Measurements from ENCODE around the gene ANKRD13D.
"Not testable (repeated sequence)": the region's sequence is repeated elsewhere in the genome, so short reads cannot be mapped to it uniquely, and the experiment has no call there.

The ANKRD13D gene

GRCh38 chr11:67306769-67307544 is 17.9 kb downstream of the ANKRD13D start:
- DNase-seq, result no peak

GRCh38 chr11:67307545-67308001 is 18.5 kb downstream of the ANKRD13D start:
- DNase-seq, result no peak

GRCh38 chr11:67308031-67308866 is 19.1 kb downstream of the ANKRD13D start:
- no peak for DNase-seq

DNA sequence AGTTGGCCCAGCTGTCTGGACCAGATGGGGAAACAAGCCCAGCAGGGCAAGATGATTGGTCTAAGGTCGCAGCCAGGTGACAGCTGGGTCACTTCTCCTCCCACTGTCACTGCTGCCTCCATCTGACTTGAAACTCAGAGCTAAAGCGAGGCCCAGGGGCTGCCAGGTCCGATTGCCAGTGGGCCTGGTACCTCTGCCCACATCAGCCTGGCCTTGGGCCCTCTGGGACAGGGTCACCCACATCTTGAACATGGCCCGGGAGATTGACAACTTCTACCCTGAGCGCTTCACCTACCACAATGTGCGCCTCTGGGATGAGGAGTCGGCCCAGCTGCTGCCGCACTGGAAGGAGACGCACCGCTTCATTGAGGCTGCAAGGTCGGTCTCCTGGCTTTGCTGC is 20.1 kb downstream of the ANKRD13D start:
- DNase-seq, result no peak

DNA sequence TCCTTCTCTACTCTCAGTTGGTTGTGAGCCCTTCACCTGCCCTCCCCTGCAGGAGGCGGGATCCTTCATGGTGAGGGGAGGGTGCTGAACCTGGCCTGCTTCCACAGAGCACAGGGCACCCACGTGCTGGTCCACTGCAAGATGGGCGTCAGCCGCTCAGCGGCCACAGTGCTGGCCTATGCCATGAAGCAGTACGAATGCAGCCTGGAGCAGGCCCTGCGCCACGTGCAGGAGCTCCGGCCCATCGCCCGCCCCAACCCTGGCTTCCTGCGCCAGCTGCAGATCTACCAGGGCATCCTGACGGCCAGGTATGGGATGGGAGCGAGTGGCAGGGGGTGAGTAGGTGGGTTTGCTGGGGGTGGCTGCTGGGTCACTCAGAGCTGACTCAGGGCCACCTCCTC is 20.6 kb downstream of the ANKRD13D start:
- no peak for DNase-seq

GRCh38 chr11:67310246-67311050 is 21.3 kb downstream of the ANKRD13D start:
- no peak for DNase-seq

DNA sequence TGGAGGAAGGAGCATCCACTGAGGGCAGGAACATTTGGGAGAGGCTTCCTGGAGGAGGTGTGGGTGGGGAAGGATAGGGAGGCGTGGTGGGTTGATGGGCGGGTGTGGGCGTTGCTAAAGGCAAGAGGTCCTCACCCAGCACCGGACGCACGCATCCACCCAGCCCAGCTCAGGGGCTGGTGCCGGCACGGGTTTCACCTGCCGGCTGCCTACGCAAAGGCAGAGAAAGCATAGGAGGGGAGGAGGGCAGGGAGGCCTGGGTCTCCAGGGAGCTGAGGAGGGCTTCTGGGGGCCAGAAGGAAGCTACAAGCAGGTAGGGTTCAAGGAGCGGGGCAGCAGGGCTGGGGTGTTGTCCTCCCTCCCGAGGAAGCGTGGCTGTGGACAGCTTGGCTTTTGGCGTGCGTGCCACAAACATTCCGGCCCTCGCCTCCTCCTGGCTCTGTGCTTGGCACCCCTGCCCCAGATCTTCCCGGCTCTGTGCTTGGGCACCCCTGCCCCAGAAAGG is 22.0 kb downstream of the ANKRD13D start:
- no peak for DNase-seq

- DNase-seq, result no peak
Measured at GRCh38 chr11:67311556-67312082, 22.5 kb downstream of the ANKRD13D start.

- no peak for DNase-seq
Measured at GRCh38 chr11:67312187-67313021, 23.3 kb downstream of the ANKRD13D start.

- DNase-seq, result no peak
Measured at GRCh38 chr11:67313125-67313890, 24.2 kb downstream of the ANKRD13D start.

DNA sequence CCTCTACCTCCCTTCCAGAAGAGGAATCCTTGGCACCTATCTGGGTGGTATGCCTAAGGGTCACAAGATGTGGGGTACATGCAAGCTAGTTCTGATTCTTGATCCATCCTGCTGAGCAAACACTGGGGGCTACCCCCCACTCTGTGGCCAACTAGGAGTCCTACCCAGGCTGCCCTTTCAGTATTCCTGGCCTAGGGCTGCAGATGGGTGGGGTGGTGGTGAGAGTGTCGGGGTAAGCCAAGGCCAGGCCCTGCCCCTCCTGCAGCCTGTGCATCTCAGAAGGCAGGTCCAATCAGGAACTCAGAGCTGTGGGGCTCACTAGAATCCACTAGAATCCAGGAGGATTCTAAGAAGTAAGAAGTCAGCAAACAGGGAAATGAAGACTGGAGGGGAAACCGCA is 25.1 kb downstream of the ANKRD13D start:
- no peak for DNase-seq

DNA sequence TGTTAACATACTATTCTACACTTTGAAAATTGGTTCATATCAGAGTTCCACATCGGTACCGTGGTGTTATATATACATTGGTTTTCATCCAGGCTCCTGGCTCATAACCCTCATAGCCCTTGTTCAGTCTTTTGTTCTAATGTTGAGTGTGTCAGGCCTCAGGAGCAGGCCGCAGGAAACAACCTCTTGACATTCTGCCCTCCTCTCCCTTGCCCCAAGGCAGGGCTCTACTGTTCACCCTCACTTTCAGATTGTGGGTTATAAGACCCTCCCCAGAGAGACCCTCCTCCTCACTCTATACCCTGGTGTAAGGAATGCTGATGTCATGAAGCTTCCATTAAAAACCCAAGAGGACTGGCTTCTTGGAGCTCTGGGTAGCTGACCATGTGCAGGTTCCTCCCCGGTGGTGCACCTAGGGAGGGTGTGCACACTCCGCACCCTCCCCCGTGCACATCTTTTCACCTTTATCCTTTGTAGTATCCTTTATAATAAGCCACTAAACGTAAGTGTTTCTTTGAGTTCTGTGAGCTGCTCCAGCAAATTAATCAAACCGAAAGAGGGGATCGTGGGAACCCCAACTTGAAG is 26.3 kb downstream of the ANKRD13D start:
- DNase-seq, result no peak

GRCh38 chr11:67316882-67317204 is 27.7 kb downstream of the ANKRD13D start:
- DNase-seq, result no peak

DNA sequence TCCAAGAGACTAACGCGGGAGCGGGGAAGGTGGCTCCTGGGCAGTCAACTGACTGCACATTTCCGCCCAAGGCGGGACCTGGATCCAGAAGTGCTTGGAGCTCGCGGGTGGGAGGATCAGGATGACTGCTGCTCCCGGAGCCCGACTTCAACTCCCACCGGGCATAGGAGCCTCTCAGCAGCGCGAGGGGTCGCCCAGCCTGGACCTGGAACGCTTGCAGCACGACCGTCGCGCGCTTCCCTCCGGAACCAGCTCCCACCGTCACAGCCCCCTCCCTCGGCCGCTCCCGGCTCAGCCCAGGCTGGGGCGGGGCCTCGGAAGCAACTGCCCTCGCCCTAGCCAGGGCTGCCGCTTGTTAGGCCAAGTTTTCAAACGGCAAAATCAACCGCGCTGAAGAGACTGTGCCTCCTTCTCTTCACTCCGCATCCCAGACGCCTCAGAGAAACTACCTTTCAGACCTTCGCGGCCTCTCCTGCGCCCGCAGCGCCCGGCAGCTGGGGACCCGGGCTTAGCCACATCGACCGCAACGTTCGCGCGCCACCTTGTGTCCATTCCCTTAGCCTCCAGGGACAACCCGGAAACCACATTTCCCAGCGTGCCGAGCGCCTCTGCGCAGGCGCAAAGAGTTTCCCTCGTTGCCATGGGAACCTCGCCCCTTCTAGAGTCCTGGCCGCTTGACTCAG is 28.2 kb downstream of the ANKRD13D start:
- DNase-seq, result peak; percentile 95

DNA sequence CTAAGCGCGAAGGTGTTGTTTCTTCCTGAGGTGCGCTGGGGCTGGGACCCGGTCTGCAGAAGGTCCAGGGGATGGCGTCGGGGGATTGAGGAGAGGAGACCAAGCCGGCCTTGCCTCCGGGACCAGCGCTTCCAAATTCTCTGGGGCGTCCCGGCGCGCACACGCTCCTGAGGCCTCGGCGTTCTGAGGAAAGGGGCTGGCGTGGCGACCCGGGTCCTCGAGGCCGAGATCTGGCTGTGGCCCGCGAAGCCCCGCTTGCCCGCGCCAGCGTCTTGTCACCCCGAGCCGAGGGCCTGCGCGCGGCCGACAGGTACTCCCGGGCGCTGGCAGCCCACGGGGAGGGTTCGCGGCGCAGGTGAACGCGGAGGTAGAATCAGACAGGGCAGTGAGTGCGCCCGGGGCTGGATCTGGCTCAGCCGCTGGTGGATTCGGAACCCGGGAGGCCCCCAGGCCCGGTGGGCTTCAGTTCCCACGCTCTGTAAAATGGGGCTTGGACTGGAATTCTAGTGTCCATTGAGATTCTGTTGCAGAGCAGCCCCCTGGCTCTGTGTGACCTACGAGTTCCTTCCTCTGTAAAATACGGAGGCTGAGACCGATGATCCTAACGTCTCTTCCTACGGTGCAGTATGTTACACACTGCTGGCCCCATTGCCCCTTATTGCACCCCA is 28.9 kb downstream of the ANKRD13D start:
- DNase-seq, result no peak

DNA sequence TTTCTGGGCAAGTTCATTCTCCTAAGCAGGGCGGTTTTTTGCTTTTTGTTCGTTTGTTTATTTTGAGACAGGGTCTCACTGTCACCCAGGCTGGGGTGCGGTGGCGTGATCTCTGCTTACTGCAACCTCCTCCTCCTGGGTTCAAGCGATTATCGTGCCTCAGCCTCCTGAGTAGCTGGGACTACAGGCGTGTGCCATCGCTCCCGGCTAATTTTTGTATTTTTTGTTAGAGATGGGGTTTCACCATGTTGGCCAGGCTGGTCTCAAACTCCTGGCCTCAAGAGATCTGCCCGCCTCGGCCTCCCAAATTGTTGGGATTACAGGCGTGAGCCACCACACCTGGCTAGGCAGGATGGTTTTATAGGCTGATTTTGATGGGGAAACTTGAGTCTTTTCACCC is 29.8 kb downstream of the ANKRD13D start:
- not testable (repeated sequence) for DNase-seq

GRCh38 chr11:67320011-67320410 is 30.9 kb downstream of the ANKRD13D start:
- DNase-seq, result no peak

DNA sequence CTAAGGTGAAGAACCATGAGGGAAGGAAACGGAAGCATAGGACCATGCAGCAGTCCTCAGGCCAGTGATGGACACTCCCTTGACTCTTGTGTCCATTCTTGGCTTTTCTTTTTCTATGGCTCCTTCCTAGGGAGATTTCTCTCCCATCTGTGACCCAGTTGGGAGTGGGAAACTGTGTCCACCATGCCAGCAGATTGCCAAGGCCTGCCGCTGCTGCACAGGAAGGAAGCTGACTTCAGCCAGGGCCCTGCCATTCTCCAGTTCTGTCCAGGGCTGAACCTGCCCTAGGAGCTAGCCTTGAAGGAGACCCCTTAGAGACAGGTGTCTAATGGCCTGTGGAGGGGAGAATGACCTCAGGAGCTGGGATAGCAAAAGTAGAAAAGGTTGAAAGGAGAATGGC is 31.6 kb downstream of the ANKRD13D start:
- no peak for DNase-seq

- DNase-seq, result no peak
Measured at GRCh38 chr11:67321313-67321871, 32.3 kb downstream of the ANKRD13D start.
